Hepatic stellate cell (primary cell): Measurements from ENCODE around the gene GLRX.
"Not testable (repeated sequence)": the region's sequence is repeated elsewhere in the genome, so short reads cannot be mapped to it uniquely, and the experiment has no call there.

Experiments
- DNase-seq: peaks from one replicate; pipeline ENCODE4 v3.0.0; 2011; ENCODE audit warnings: low spot score

The GLRX gene

DNA sequence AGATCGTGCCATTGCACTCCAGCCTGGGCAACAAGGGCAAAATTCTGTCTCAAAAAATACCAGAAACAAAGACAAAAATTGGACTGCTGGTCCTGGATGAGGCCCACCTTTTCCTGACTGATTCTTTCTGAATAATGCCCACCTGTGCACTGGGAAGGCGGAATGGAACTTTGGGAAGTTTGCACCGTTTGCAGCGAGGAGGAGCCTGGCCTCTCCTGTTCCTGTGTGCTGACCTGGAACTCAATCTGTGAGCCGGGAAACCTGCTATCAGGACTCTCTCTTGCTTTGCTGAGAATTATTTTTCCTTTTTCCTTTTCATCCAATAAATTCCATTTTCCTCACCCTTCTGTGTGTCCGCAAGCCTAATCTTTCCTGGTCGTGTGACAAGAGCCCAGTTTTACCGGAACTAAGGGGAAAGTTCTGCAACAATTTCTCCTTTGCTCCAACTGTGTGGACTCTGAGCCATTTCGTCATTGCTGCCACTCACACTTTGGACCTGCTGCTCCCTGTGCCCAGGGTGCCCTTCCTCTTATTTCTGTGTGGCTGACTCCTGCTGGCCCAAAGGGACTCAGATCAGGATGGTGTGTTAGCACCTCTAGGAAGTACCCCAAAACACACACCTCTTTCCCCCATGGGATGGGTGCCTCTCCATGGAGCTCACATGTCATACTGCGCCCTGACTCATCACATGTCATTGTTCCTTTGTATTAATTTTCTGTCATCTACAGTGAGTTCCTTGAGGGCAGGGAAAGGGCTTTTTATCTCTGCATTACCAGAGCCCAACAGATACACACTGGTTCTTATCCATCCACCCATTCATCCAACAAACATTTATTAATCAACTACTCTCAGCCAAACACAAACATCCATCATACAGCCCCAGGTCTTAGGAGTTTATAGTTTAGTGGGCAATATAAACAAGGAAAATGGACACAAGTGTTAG is 4.7 kb upstream of the GLRX start:
- no peak for DNase-seq

DNA sequence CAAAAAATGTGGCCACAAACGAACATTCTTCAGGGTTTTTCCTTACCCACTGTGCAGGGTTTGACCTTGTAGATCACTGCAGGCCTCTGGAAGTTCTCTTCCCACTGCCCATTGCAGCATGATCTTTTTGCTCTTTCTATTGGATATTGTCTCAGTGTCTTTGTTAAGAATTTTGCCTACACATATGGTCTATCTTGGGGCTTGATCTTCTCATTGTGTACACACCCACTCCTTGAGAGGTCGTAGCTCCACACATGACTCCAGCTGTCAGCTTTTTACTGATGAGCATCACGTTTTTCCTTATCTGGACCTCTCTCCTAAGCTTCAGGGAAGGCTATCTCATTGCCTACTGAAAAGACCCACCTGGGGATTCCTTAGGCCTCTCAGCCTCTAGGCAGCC is 3.0 kb upstream of the GLRX start:
- DNase-seq: no peak

DNA sequence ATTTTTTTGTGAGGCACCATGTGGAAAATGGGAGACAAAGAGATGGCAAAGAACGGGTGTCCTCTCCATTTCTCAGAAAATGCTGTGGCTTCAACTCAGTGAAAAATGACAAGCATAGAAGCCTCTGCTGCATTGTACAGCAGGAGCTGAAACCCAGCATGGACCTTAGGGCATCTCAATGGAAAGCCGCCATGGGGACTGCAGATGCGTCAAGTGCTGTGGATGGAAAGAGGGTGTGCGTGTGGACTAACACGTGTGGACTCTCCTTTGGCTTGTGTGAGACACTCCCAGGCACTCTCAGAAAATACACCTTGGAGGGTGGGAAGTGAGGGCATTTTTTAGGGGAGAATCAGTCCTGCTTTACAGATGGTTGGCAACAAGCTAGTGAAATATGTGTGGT is 2.2 kb upstream of the GLRX start:
- DNase-seq: no peak

DNA sequence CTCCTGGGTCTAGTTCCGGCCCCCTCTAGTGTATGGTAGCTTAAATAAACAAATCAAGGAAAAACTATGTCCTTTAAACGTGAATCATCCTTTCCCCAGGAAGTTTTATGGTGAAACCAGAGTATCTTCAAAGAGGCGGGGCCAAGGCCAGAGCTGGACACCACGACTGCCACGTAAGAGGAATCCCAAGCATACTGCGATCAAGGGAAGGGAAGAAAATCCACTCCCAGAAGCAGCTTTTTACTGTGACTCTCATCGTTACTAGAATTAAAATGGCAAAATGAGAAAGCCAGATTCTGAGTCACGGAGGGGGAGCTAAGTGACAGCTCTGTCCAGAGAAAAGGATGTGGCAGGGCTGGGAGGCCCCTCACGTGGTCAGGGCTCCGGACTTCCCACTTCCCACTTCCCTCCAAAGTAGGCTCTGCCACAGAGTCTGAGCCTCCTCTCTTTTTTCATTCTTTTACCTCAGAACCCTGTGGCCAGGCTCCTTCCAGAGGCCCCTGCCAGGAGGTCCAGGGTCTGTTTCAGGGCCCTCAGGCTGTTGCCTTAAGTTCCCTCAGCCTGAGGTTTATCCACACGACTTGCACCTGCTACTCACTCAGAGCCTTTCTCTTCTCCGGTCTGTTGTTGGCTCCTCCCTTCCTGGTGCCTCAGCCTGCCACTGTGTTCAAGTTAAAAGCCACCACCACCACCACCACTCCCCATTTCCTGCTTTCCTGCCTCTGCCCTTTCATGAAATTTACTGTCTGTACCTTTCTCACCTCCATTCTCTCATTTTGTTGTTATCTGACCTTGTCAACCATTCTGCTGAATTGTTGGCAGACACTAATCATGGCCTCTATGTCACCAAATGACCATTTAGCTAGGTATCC is 1.4 kb upstream of the GLRX start:
- peak; percentile 83 for DNase-seq

DNA sequence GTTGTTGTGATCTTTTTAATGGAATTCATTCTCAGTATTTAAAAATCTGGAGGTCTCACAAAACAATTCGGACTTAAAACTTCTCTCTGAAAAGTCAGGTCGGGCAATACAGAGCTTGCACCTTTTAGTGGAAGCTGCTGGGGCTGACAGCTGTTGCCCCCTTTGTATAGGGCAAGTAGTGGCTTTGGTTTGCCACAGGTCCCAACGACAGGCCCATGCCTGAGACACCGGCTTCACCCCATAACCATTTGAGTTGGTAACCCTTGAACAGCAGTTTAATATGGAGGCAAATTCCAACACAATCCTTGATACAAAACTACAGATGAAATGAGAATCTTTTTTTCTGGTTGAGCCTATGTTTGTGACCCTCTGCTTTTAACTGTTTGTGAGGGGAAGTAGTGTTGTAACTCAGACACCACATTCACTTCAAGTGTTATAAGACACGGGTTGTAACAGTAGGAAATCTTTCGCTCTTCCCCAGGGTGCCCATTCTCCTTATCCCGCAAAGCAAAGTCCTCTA is 752 bp upstream of the GLRX start:
- DNase-seq: no peak

DNA sequence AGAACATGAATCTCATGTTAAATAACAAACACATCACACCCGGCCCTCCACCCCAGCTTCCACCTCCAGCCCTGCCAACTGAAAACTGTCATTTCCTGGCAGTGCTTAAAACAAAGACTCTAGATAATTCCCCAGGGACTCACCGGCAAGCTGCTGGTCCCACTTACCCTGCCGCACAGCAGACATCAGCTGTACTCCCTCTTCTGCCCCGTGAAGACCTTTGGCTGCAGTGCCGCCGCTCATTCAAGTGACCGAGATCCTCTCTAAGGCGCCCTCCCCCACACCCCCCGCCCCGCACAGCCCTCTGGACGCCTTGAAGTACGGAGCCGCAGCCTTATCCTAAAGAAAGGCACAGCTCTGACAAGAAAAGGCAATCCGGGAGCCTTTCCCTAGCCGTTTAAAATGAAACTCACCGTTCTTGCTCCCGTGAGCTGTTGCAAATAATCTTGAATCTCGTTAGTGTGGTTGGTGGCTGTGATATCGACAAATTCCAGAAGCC is 434 bp downstream of the GLRX start:
- DNase-seq: no peak

DNA sequence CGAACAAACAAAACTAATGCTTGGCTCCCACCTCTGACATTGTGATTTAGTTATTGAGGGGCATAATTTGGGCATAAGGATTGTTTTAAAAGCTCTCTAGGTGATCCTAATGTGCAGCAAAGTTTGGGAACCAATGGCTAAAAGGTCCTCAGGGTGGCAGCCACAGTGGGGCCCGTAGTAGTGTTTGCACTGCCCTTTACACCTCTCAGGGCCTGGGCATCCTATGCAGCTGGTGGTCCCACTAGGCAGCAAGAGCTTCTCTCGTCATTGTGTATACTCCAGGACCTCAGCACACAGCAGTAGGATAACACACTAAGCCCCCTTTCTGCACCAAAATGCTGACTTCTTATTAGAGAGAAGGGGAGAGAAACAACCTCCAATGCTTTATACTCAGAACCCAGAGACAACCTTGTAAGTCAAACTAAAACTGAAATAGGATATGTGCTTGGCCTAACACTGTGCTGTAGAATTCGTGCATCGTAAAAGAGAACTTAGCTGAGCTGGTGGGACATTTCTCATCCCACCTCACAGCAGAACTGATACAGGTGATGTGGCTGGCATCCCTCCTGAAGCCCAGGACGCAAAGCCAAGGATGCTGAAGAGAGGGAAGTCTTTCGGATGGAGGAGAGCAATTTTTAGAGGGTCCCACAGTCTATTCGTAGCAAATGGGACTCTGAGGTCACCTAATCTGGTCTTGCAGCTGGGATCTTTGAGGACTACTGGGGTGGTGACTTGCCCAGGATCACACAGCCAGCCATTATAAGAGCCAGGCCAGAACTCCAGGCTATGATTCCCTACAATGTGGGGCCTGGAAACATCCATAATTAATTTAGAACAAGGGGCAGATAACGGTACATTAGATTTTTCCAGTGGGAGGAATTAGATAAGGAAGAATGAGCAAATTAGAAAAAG is 1.2 kb downstream of the GLRX start:
- DNase-seq: no peak

DNA sequence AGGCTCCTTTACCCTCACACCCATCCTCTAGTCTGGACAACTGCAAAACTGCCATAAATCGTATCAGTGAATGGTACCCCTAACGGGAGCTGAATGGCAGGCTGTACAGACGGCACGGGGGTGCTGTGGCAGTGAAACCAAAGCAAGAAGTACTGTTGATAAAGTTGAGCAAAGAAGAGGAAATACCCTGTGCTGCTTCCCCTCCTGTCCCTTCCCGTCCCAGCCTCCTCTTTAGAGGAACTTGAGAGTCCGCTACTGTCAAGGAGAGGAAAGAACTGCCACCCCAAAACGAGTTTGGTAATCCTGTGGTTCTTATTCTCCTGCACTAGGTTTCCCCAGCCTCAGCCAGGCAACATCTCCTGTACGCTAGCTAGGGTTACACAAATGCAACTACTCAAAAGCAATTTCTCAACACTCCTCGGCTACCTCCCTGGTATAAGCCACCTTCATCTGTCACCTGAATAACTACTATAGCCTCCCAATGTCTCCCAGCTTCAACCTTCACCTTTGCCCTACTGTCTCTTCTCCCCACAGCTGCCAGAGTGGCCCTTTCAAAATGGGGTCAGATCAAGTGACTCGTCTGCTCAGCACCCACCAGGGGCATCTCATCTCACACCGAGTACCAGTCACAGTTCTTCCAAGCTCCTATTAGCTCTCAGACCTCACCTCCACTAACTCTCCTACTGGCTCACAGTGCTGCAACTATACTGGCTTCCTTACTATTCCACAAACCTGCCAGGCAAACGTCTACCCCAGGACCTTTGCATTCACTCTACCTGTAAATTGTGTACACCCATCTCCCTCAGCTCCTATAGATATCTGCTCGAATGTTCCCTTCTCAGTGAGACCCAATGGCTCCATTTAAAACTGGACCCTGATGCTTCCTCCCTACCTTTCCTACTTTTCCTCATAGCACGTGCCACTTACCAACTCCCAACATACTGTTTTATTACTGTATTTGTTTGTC is 4.1 kb downstream of the GLRX start:
- DNase-seq: no peak

DNA sequence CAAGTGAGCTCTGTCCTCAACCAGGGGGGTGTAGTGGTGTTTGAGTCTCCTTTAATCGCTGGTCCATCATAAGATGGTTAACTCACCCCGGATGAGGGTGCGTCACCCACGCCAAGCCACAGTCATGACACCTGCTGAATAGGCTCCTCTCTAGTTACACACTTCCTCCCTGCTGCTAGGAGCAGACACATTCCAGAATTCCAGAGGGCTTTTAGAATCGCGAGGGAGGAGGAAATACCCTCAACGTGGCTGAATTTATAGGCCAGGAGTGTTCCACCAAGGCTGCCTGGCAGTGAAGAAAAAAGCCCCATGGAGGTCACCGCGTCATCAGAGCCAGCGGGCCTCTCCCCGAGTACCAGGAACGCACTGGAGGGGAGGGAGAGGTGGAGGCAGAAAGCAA is 5.1 kb downstream of the GLRX start:
- DNase-seq: no peak

DNA sequence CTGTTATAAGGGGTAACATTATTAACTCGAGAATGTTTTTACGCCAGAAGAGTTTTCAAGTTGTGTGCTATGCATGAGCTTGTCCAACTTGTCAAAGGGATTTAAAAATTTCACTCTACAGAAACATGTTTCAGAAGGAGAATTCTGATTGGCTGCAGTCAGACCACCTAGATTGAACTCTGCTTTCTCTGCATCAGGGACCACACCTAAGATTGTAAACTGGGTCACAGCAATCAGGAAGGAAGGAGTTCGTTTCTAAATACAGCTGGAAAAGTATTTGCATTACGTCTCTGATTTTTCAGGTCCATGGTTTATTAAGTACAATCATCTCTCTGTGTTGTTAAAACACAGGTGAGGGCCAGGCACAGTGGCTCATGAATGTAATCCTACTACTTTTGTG is 5.8 kb downstream of the GLRX start:
- no peak for DNase-seq

DNA sequence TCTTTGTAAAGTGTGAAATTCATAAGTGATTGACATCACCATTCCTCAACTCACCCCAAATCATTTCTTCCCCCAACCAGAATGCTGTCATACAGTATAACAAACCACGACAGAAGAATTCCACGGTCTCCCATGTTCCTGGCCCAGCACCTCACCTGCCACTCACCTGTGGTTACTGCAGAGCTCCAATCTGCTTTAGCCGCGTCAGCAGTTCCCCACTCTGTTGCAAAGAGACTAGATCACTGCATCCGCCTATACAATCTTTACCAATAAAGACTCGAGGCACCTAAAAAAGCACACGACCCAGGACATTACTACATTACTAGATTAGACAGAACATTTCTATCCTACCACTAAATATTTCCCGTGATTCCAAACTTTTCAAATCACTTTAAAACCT is 6.2 kb downstream of the GLRX start:
- DNase-seq: no peak

DNA sequence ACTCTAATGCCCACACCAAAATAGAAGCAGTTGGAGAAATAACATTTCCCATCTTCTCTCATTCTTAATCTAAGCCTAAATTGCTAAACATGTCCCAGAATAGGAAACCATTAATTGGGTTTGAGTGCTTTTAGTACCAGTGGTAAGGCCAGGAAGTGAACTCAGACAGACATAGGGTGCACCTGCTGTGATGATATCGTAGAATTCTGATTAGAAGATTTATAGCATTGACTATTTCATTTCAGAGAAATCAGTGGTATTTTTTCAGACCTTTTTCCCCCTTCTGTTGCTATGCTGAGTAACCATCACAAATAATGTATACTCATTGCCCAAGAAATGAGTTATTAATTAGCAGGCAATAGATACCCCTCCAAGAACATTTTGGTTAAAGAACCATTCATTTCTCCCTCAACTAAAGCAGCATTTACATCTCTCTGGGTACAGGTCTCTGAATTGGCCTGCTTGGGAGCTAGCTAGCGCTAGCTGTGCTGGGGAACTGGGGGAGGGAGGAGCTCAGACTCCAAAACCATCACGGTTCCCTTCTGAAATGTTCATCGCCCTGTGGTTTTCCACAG is 7.3 kb downstream of the GLRX start:
- DNase-seq: no peak

DNA sequence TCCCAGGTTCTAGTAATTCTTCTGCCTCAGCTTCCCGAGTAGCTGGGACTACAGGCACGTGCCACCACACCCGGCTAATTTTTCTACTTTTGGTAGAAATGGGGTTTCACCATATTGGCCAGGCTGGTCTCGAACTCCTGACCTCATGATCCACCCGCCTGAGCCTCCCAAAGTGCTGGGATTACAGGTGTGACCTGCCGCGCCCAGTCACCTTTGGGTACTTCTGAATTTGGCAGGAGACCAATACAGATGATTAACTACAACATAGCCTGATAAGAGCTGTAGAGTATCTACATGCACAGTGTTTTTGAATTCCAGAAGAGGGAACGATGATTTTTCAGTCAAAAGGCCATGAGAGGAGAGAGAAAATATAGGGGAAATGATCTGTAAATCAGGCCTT is 9.5 kb downstream of the GLRX start:
- not testable (repeated sequence) for DNase-seq

DNA sequence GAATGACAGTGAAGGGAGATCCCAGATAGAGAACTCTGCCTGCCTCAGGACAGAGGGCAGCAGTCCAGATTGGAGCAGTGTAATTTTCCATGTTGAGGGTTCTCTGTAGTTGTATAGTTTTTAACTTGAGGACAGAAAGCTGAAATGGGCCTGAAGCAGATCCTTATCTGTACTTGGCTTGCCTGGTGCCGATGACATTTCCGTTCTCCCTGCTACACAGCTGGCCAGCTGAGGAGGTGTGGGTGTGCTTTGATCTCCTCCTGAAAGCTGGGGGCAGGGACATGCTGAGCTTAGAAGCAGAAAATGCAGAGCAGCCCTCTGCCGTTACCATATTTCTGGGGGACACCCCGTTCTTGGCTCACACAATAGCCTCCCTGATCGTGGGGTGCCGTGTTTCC is 10.5 kb downstream of the GLRX start:
- DNase-seq: no peak

DNA sequence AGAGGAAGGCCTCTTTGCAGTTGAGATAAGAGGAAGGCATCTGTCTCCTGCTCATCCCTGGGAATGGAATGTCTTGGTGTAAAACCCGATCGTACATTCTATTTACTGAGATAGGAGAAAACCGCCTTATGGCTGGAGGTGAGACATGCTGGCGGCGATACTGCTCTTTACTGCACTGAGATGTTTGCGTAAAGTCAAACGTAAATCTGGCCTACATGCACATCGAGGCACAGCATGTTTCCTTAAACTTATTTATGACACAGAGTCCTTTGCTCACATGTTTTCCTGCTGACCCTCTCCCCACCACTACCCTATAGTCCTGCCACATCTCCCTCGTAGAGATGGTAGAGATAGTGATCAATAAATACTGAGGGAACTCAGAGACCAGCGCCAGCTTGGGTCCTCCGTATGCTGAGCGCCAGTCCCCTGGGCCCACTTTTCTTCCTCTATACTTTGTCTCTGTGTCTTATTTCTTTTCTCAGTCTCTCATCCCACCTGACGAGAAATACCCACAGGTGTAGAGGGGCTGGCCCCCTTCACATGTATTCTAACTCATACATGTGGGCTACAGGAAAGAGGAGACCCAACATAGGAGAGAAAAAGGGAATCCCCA is 11.0 kb downstream of the GLRX start:
- DNase-seq: not testable (repeated sequence)

DNA sequence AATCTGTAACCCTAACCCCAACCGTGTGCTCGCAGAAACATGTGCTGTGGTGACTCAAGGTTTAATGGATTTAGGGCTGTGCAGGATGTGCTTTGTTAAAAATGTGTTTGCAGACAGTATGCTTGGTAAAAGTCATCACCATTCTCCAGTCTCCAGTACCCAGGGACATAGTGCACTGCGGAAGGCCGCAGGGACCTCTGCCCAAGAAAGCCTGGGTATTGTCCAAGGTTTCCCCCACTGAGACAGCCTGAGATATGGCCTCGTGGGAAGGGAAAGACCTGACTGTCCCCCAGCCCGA is 11.5 kb downstream of the GLRX start:
- DNase-seq: not testable (repeated sequence)

DNA sequence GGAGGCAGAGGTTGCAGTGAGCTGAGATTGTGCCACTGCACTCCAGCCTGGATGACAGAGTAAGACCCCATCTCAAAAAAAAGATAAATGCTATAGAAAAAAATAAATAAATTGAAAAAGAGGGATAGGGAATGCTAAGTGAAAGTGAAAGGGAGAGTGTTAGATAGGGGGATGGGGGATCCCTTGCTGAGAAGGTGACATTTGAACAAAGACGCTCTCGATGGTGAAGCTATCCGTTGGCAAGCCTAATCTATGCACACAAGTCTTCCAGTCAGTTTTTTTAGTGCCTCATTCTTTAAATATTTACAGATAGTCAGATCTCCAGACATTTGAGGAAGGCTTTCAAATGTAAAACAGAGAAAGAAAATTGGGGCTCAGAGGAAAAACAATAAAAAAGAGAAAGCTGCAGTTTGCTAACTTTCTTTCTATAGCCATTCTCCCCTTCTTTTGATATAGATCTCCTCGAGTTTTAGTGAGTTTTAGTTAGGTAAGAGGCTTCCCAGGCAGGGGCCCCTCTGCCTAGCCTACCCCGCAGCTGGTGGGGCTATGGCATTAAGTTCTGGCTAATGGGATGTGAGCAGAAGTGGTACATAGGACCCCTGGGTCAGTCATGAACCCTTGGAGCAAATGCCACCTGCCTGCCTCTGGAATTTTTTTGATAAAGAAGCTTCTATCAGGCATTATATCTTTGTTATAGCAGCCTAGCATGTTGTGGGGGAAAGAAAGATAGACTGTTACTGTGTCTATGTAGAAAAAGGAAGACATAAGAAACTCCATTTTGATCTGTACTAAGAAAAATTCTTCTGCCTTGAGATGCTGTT is 12.0 kb downstream of the GLRX start:
- DNase-seq: no peak

DNA sequence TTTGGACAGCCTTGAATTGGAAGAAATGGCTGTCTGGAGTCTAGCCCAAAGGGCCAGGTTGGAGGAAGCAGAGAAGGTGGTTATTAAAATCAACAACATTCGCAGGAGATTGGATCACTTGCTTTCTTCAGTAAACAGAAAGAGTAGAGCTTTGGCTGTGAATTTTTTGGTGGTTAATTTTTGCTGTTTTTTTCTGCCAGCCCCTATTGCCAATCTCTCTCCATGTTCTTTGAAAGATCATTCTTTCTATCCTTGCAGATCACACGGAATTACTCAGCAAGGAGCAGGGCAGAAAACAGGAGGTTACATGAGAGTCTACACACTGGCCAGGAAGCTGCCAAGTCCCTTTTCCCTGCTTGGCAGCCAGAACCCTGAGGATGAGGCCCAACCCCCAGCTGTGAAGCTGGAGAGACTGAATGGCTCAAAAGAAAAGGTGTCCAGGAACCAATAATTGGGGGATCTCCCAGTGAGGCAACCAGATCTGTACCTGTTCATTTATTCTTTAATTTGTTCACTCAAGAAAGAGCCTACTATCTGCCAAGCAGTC is 13.0 kb downstream of the GLRX start:
- no peak for DNase-seq
